Measurements from ENCODE around the gene ABLIM3. TPM values are rescaled to one million over a fixed set of nuclear protein-coding genes. Genes with fewer than 3 reads are reported as not detected.
A peak's percentile ranks its signal among the peaks of the same experiment; 100 is the strongest.

ABLIM3 gene
- total and polyA plus RNA-seq, 2 of the 13 experiments (the other 11 are each of a cell fraction or from before 2014, with no cell fraction given), result 0.53 to 6.3 TPM

DNA sequence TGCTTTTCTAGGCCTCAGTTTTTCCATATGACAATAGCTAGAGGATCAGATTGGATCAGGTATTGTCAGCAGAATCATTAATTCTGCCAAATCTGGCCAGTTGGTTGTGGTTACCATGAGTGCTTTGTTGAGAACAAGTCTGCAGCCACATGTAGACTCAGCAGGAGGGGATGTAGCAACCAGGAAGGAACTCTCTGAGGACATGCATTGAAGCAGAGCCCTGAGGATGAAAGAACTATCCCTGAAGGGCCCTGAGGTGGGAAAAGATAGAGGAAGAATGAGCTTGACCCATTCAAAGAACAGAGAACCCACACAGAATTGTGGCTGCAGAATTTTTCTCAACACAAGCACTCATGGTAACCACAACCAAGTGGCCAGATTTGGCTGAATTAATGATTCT, 70.3 kb downstream of the ABLIM3 start:
- intact Hi-C loops (cut with micrococcal nuclease; ENCODE audit: unreplicated experiment) (no loop called here), in situ Hi-C loops (cut with HindIII; ENCODE audit: extremely low pct_ligation_motif_present, low pct_unique_long_range_greater_than_20kb) (no loop called here)
- H3K36me3 ChIP-seq (replicated peaks in 1 of 2; ENCODE audit: control insufficient read depth in 1 of 2, insufficient read depth in 2 of 2, low read length in 2 of 2), result no peaks in the 10 kb centered on the region
- POLR2A ChIA-PET, result no interaction called here
- no peak overlapping the region for H3K4me3 ChIP-seq (replicated peaks in 1 of 3; ENCODE audit: insufficient read depth in 1 of 3, low read depth in 2 of 3, low read length in 3 of 3)
- peaks cover 15% of the 10 kb centered on the region for H3K4me1 ChIP-seq (ENCODE audit: insufficient read depth, low read length)
- no peaks in the 10 kb centered on the region for H3K79me2 ChIP-seq (ENCODE audit: insufficient read depth, low read length)
- CTCF ChIA-PET (ENCODE audit: low intra/inter-chr PET ratio, low total read pairs), result no interaction called here
- FAIRE-seq (no peak), ATAC-seq (no peak), DNase-seq (ENCODE audit: low spot score) (no peak)
- TF ChIP-seq ZNF441 (CRISPR knock-in tag; IDR thresholded peaks at IDR 0.05; ENCODE audit: borderline replicate concordance) (no peak), ZNF670 (CRISPR knock-in tag; IDR thresholded peaks at IDR 0.05; ENCODE audit: borderline replicate concordance) (no peak), SP5 (CRISPR knock-in tag; IDR thresholded peaks at IDR 0.05; ENCODE audit: borderline replicate concordance, low read depth) (no peak), KDM3A (CRISPR knock-in tag; IDR thresholded peaks at IDR 0.05; ENCODE audit: low read depth) (no peak), ZBTB42 (CRISPR knock-in tag; IDR thresholded peaks at IDR 0.05) (no peak), MAF1 (CRISPR knock-in tag; IDR thresholded peaks at IDR 0.05; ENCODE audit: borderline replicate concordance) (no peak)
- TF ChIP-seq, protein P1, sequence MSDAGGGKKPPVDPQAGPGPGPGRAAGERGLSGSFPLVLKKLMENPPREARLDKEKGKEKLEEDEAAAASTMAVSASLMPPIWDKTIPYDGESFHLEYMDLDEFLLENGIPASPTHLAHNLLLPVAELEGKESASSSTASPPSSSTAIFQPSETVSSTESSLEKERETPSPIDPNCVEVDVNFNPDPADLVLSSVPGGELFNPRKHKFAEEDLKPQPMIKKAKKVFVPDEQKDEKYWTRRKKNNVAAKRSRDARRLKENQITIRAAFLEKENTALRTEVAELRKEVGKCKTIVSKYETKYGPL (CRISPR knock-in tag; IDR thresholded peaks at IDR 0.05), result no peak
- no peak overlapping the region for H3K9ac ChIP-seq (ENCODE audit: insufficient read depth, low read depth, low read length)
- no peak overlapping the region for H2AFZ ChIP-seq (ENCODE audit: low read length)
- no TSS peak for BruUV-seq (replicated peaks)
- no peak overlapping the region for H3K4me2 ChIP-seq (ENCODE audit: low read depth, low read length)
- H3K27ac ChIP-seq (ENCODE audit: extremely low read length, insufficient read depth, low read length), result no peak overlapping the region
- H4K20me1 ChIP-seq (ENCODE audit: insufficient read depth, low read length), result no peaks in the 10 kb centered on the region
- no peaks in the 10 kb centered on the region for H3K9me3 ChIP-seq (ENCODE audit: low read length)
- H3K27me3 ChIP-seq (ENCODE audit: control insufficient read depth in 1 of 2, insufficient read depth in 2 of 2, low read length in 2 of 2), result no peaks in the 10 kb centered on the region

DNA sequence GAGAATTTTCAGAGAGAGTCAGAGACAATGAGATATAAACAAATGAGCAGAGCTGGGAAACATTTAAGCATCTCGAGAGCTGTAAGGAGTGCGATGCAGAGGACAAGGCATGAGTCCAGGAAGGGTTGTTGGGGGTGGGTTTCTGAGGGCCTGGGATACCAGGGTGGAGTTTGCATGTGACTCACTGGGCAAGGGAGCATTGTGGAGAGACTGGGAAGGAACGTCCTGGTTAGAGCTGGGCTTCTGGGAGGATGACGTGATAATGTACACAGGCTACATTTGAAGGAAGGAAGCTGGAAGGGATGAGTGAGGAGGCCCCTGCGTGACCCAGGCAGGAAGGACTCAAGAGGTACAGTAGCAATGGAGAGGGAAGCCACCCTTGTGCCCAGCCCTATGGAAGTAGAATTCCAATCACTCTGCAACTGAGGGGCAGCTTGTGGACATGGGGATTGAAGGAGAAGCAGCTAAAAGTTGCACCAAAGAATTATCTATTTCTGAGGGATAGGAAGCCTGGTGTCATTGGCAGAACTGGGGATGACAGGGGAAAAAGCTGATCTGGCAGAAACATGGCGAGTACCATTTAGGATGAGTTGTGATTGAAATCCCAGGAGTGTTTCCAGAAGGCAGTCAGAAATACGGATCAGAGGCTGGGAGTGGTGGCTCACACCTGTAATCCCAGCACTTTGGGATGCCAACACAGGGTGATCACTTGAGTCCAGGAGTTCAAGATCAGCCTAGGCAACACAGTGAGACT, 71.1 kb downstream of the ABLIM3 start:
- H4K20me1 ChIP-seq (ENCODE audit: insufficient read depth, low read length), result no peaks in the 10 kb centered on the region
- in situ Hi-C loops (cut with HindIII; ENCODE audit: extremely low pct_ligation_motif_present, low pct_unique_long_range_greater_than_20kb), result no loop called here
- H2AFZ ChIP-seq (ENCODE audit: low read length), result no peak overlapping the region
- ATAC-seq (no peak), DNase-seq (ENCODE audit: low spot score) (no peak), FAIRE-seq (no peak)
- H3K4me1 ChIP-seq (ENCODE audit: insufficient read depth, low read length), result peaks cover 10% of the 10 kb centered on the region
- H3K36me3 ChIP-seq (replicated peaks in 1 of 2; ENCODE audit: control insufficient read depth in 1 of 2, insufficient read depth in 2 of 2, low read length in 2 of 2), result no peaks in the 10 kb centered on the region
- TF ChIP-seq MAFF (IDR thresholded peaks at IDR 0.05; ENCODE audit: low read depth, low read length) (peak; percentile 62), JUNB (CRISPR knock-in tag; IDR thresholded peaks at IDR 0.05; ENCODE audit: borderline replicate concordance) (no peak), MAFK (conservative IDR thresholded peaks at IDR 0.05 in 1 of 2, IDR thresholded peaks at IDR 0.05 in 1 of 2; ENCODE audit: low read length in 2 of 2) (peak; percentile 65 to 75), GFI1 (CRISPR knock-in tag; IDR thresholded peaks at IDR 0.05; ENCODE audit: borderline replicate concordance) (no peak)
- POLR2A ChIA-PET, result no interaction called here
- intact Hi-C loops (cut with micrococcal nuclease; ENCODE audit: unreplicated experiment), result no loop called here
- H3K4me2 ChIP-seq (ENCODE audit: low read depth, low read length), result no peak overlapping the region
- H3K9me3 ChIP-seq (ENCODE audit: low read length), result no peaks in the 10 kb centered on the region
- H3K4me3 ChIP-seq (replicated peaks in 1 of 3; ENCODE audit: insufficient read depth in 1 of 3, low read depth in 2 of 3, low read length in 3 of 3), result no peak overlapping the region
- no peak overlapping the region for H3K9ac ChIP-seq (ENCODE audit: insufficient read depth, low read depth, low read length)
- no TSS peak for BruUV-seq (replicated peaks)
- H3K27ac ChIP-seq (ENCODE audit: extremely low read length, insufficient read depth, low read length), result no peak overlapping the region
- CTCF ChIA-PET (ENCODE audit: low intra/inter-chr PET ratio, low total read pairs), result no interaction called here
- WGBS (ENCODE audit: low lambda C conversion rate), result 83% methylated on average over 7 of the region's 7 CpGs
- H3K27me3 ChIP-seq (ENCODE audit: control insufficient read depth in 1 of 2, insufficient read depth in 2 of 2, low read length in 2 of 2), result no peaks in the 10 kb centered on the region
- H3K79me2 ChIP-seq (ENCODE audit: insufficient read depth, low read length), result no peaks in the 10 kb centered on the region
